ENCODE data around the gene FABP6. TPM values are rescaled to one million over a fixed set of nuclear protein-coding genes. Genes with fewer than 3 reads are reported as not detected.

FABP6 gene
- not detected in 2 replicates for total RNA-seq

GRCh38 chr5:160229190-160229742 is at the start of gene FABP6:
TSS of gene FABP6 (plus strand) at chr5:160229506. CDS start at chr5:160229558, 52 bp downstream.
- H3K79me2 ChIP-seq (ENCODE audit: insufficient read depth, low read length): no peaks in the 10 kb centered on the region
- H3K9me3 ChIP-seq (ENCODE audit: low read depth, low read length): no peaks in the 10 kb centered on the region
- H3K4me3 ChIP-seq (ENCODE audit: insufficient read depth, low read length): no peak within 1 kb of the TSS
- H2AFZ ChIP-seq (ENCODE audit: low read length): no peak within 1 kb of the TSS
- TF ChIP-seq CTCF (IDR thresholded peaks at IDR 0.05; ENCODE audit: extremely low read depth, low read depth, low read length): no peak
- H3K36me3 ChIP-seq (ENCODE audit: insufficient read depth, low read length): no peaks in the 10 kb centered on the region
- H3K27me3 ChIP-seq (ENCODE audit: insufficient read depth, low read length): no peaks in the 10 kb centered on the region
- no peak within 1 kb of the TSS for H3K4me2 ChIP-seq (ENCODE audit: insufficient read depth, low read length)
- no peak for DNase-seq (ENCODE audit: insufficient read length, low spot score, missing footprints)
- H4K20me1 ChIP-seq (ENCODE audit: insufficient read depth, low read length): no peaks in the 10 kb centered on the region
- H3K4me1 ChIP-seq (ENCODE audit: insufficient read depth, low read length): no peaks in the 10 kb centered on the region
- no peak within 1 kb of the TSS for H3K27ac ChIP-seq (ENCODE audit: low read depth, low read length)

- Histone ChIP-seq H3K27ac (ENCODE audit: low read depth, low read length) (no peak overlapping the region), H3K36me3 (ENCODE audit: insufficient read depth, low read length) (no peaks in the 10 kb centered on the region), H3K4me2 (ENCODE audit: insufficient read depth, low read length) (no peak overlapping the region), H3K4me3 (ENCODE audit: insufficient read depth, low read length) (no peak overlapping the region), H4K20me1 (ENCODE audit: insufficient read depth, low read length) (no peaks in the 10 kb centered on the region), H3K9me3 (ENCODE audit: low read depth, low read length) (no peaks in the 10 kb centered on the region), H2AFZ (ENCODE audit: low read length) (peak overlapping the region; percentile 17), H3K79me2 (ENCODE audit: insufficient read depth, low read length) (no peaks in the 10 kb centered on the region), H3K4me1 (ENCODE audit: insufficient read depth, low read length) (peaks cover 21% of the 10 kb centered on the region), H3K27me3 (ENCODE audit: insufficient read depth, low read length) (no peaks in the 10 kb centered on the region)
- no peak for DNase-seq (ENCODE audit: insufficient read length, low spot score, missing footprints)
- no peak for TF ChIP-seq CTCF (IDR thresholded peaks at IDR 0.05; ENCODE audit: extremely low read depth, low read depth, low read length)
Measured at GRCh38 chr5:160180931-160181330, 48.4 kb upstream of the FABP6 start.

GRCh38 chr5:160181965-160182622 is 47.2 kb upstream of the FABP6 start:
- Histone ChIP-seq H4K20me1 (ENCODE audit: insufficient read depth, low read length) (no peaks in the 10 kb centered on the region), H3K9me3 (ENCODE audit: low read depth, low read length) (no peaks in the 10 kb centered on the region), H2AFZ (ENCODE audit: low read length) (peak overlapping the region; percentile 63), H3K4me3 (ENCODE audit: insufficient read depth, low read length) (no peak overlapping the region), H3K27me3 (ENCODE audit: insufficient read depth, low read length) (no peaks in the 10 kb centered on the region), H3K36me3 (ENCODE audit: insufficient read depth, low read length) (no peaks in the 10 kb centered on the region), H3K4me2 (ENCODE audit: insufficient read depth, low read length) (no peak overlapping the region), H3K79me2 (ENCODE audit: insufficient read depth, low read length) (no peaks in the 10 kb centered on the region), H3K4me1 (ENCODE audit: insufficient read depth, low read length) (peaks cover 21% of the 10 kb centered on the region), H3K27ac (ENCODE audit: low read depth, low read length) (no peak overlapping the region)
- no peak for TF ChIP-seq CTCF (IDR thresholded peaks at IDR 0.05; ENCODE audit: extremely low read depth, low read depth, low read length)
- no peak for DNase-seq (ENCODE audit: insufficient read length, low spot score, missing footprints)

- Histone ChIP-seq H3K4me1 (ENCODE audit: insufficient read depth, low read length) (peaks cover 21% of the 10 kb centered on the region), H3K36me3 (ENCODE audit: insufficient read depth, low read length) (no peaks in the 10 kb centered on the region), H3K79me2 (ENCODE audit: insufficient read depth, low read length) (no peaks in the 10 kb centered on the region), H3K4me2 (ENCODE audit: insufficient read depth, low read length) (peak overlapping the region; percentile 4), H3K27me3 (ENCODE audit: insufficient read depth, low read length) (no peaks in the 10 kb centered on the region), H2AFZ (ENCODE audit: low read length) (no peak overlapping the region), H4K20me1 (ENCODE audit: insufficient read depth, low read length) (no peaks in the 10 kb centered on the region), H3K27ac (ENCODE audit: low read depth, low read length) (no peak overlapping the region), H3K9me3 (ENCODE audit: low read depth, low read length) (no peaks in the 10 kb centered on the region), H3K4me3 (ENCODE audit: insufficient read depth, low read length) (no peak overlapping the region)
- peak; percentile 66 for DNase-seq (ENCODE audit: insufficient read length, low spot score, missing footprints)
- no peak for TF ChIP-seq CTCF (IDR thresholded peaks at IDR 0.05; ENCODE audit: extremely low read depth, low read depth, low read length)
Measured at GRCh38 chr5:160183075-160183474, 46.2 kb upstream of the FABP6 start.

Measured in osteoblast (primary cell).